ENCODE data around the gene KRTCAP2. TPM values are rescaled to one million over a fixed set of nuclear protein-coding genes. Genes with fewer than 3 reads are reported as not detected.

Gene KRTCAP2
- total and polyA plus RNA-seq, 10 of the 15 experiments (the other 5 are each of a cell fraction or from before 2014, with no cell fraction given): 61.3 to 238 (median 141) TPM

- TF ChIP-seq ETV6 (conservative IDR thresholded peaks at IDR 0.05 in 1 of 2, IDR thresholded peaks at IDR 0.05 in 1 of 2; ENCODE audit: borderline replicate concordance in 1 of 2, low read depth in 1 of 2) (no peak), TCF3 (IDR thresholded peaks at IDR 0.05; ENCODE audit: borderline replicate concordance, insufficient read depth, low read depth, low read length) (no peak), MTA3 (IDR thresholded peaks at IDR 0.05; ENCODE audit: borderline replicate concordance, low read length) (no peak), MXI1 (IDR thresholded peaks at IDR 0.05; ENCODE audit: low read depth, low read length) (no peak)
Observed at GRCh38 chr1:155122308-155122707, 50.8 kb downstream of the KRTCAP2 start (continued).

DNA sequence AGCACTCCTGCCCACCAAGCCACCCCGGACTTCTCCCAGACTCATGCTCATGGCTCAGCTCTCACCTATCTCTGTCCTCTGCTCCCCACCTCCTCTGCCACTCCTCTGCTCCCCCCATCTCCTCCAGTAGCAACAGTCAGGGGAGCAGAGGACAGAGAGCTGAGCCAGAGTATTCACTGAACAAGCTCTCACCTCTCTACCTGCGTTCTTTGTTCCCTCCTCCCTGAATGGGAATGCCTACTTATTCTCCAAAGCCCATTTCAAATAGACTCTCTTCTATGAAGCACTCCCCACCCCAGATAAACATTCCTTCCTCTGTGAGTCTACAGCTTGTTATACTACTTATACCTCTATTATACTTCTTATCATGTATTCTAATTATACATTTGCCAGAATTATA lies 51.9 kb downstream of the KRTCAP2 start:
- intact Hi-C loops (cut with micrococcal nuclease; ENCODE audit: unreplicated experiment) (no loop called here), in situ Hi-C loops (cut with MboI) (no loop called here)
- Histone ChIP-seq H3K9ac (ENCODE audit: control insufficient read depth, insufficient read depth, low read length) (no peak overlapping the region), H3K9me3 (replicated peaks; ENCODE audit: control insufficient read depth, insufficient read depth, low read length) (no peaks in the 10 kb centered on the region), H3K4me2 (ENCODE audit: control insufficient read depth, insufficient read depth) (no peak overlapping the region), H3K79me2 (ENCODE audit: control insufficient read depth, insufficient read depth, low read length) (no peaks in the 10 kb centered on the region), H3K4me1 (ENCODE audit: control insufficient read depth, insufficient read depth, low read length) (peaks cover 5% of the 10 kb centered on the region; the same call in 1 of the 2 replicates), H2AFZ (ENCODE audit: control insufficient read depth, low read depth, low read length) (no peak overlapping the region), H3K4me3 (no peak overlapping the region), H3K27me3 (replicated peaks in 1 of 2; ENCODE audit: control insufficient read depth in 2 of 2, insufficient read depth in 2 of 2, low read length in 1 of 2) (peaks cover under 1 to 2% of the 10 kb centered on the region in 2 experiments; a peak in 2 of 4 replicates), H3K27ac (ENCODE audit: control insufficient read depth, insufficient read depth) (no peak overlapping the region), H3K36me3 (ENCODE audit: control insufficient read depth in 2 of 2, insufficient read depth in 2 of 2, low read length in 1 of 2) (no peaks in the 10 kb centered on the region), H4K20me1 (ENCODE audit: control insufficient read depth, insufficient read depth) (no peaks in the 10 kb centered on the region)
- SMC1A ChIA-PET (ENCODE audit: uncharacterized antibody, unreplicated experiment): interaction anchor here (0.6 to 0.9 kb wide), 3 partner anchors 28 to 419 kb away, joined by 3 to 4 read pairs (median 3); no protein-coding TSS in a partner anchor
- FAIRE-seq (no peak), ATAC-seq (no peak), DNase-seq (ENCODE audit: low read depth, low spot score) (no peak)
- TF ChIP-seq IRF3 (IDR thresholded peaks at IDR 0.05) (no peak), YBX1 (IDR thresholded peaks at IDR 0.05) (no peak), FOXM1 (IDR thresholded peaks at IDR 0.05; ENCODE audit: low read depth, low read length) (no peak), EED (IDR thresholded peaks at IDR 0.05; ENCODE audit: low read depth) (no peak), ETV6 (conservative IDR thresholded peaks at IDR 0.05 in 1 of 2, IDR thresholded peaks at IDR 0.05 in 1 of 2; ENCODE audit: borderline replicate concordance in 1 of 2, low read depth in 1 of 2) (no peak), PML (IDR thresholded peaks at IDR 0.05; ENCODE audit: low read length) (no peak), ZBTB33 (IDR thresholded peaks at IDR 0.05) (no peak), HDAC2 (IDR thresholded peaks at IDR 0.05) (no peak), MEF2B (IDR thresholded peaks at IDR 0.05; ENCODE audit: partially characterized antibody, poor library complexity, severe bottlenecking) (no peak)
- TF ChIP-seq, protein P1, sequence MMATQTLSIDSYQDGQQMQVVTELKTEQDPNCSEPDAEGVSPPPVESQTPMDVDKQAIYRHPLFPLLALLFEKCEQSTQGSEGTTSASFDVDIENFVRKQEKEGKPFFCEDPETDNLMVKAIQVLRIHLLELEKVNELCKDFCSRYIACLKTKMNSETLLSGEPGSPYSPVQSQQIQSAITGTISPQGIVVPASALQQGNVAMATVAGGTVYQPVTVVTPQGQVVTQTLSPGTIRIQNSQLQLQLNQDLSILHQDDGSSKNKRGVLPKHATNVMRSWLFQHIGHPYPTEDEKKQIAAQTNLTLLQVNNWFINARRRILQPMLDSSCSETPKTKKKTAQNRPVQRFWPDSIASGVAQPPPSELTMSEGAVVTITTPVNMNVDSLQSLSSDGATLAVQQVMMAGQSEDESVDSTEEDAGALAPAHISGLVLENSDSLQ (IDR thresholded peaks at IDR 0.05): no peak
- POLR2A ChIA-PET: no interaction called here
- BruUV-seq (replicated peaks): no TSS peak
- CTCF ChIA-PET: interaction anchor here (1.0 to 2.1 kb wide), 4 partner anchors 9 to 52 kb away, joined by 4 to 5 read pairs (median 4); partner anchors contain the start of gene KRTCAP2
- 77% methylated on average over 2 of the region's 2 CpGs for WGBS (ENCODE audit: insufficient coverage, insufficient replicate concordance, low lambda C conversion rate, missing lambda C conversion rate)
- RAD21 ChIA-PET (ENCODE audit: unreplicated experiment): no interaction called here

Data from GM12878 (cell line).